SIG-M5 (cell line): ENCODE results near the gene TTLL3.
"Not testable (repeated sequence)": the region's sequence is repeated elsewhere in the genome, so short reads cannot be mapped to it uniquely, and the experiment has no call there.

Experiments used
- DNase-seq: peaks from one replicate; lab custom pipeline; 2025; lab: John Stamatoyannopoulos, UW

TTLL3 gene

GRCh38 chr3:9841015-9841414 lies 31.0 kb downstream of the TTLL3 start:
- no peak for DNase-seq

GRCh38 chr3:9843715-9844438 lies 33.8 kb downstream of the TTLL3 start, which contains the start of gene RPUSD3:
Gene RPUSD3 (minus strand): TSS chr3:9844008. CDS start chr3:9843990, 18 bp downstream.
- DNase-seq, result peak; percentile 24

- DNase-seq, result no peak
Observed at GRCh38 chr3:9846231-9846630, 36.2 kb downstream of the TTLL3 start.

- no peak for DNase-seq
Observed at GRCh38 chr3:9846931-9847488, 36.9 kb downstream of the TTLL3 start.

GRCh38 chr3:9847870-9848269 lies 37.8 kb downstream of the TTLL3 start:
- DNase-seq, result not testable (repeated sequence)

GRCh38 chr3:9848860-9849259 lies 38.8 kb downstream of the TTLL3 start:
- DNase-seq, result not testable (repeated sequence)

GRCh38 chr3:9851383-9851782 lies 41.3 kb downstream of the TTLL3 start:
- not testable (repeated sequence) for DNase-seq

- not testable (repeated sequence) for DNase-seq
Observed at GRCh38 chr3:9851926-9852325, 41.9 kb downstream of the TTLL3 start.

- DNase-seq, result no peak
Observed at GRCh38 chr3:9852528-9852927, 42.5 kb downstream of the TTLL3 start.

- not testable (repeated sequence) for DNase-seq
Observed at GRCh38 chr3:9854291-9854940, 44.4 kb downstream of the TTLL3 start.

- no peak for DNase-seq
Observed at GRCh38 chr3:9855594-9855993, 45.5 kb downstream of the TTLL3 start.

- DNase-seq, result no peak
Observed at GRCh38 chr3:9859530-9860025, 49.5 kb downstream of the TTLL3 start.

GRCh38 chr3:9861201-9861600 lies 51.1 kb downstream of the TTLL3 start:
- no peak for DNase-seq

- no peak for DNase-seq
Observed at GRCh38 chr3:9861626-9862130, 51.6 kb downstream of the TTLL3 start.

GRCh38 chr3:9862391-9863057 lies 52.5 kb downstream of the TTLL3 start:
- no peak for DNase-seq

- no peak for DNase-seq
Observed at GRCh38 chr3:9863058-9863772, 53.2 kb downstream of the TTLL3 start.

GRCh38 chr3:9864200-9864927 lies 54.3 kb downstream of the TTLL3 start:
- DNase-seq, result no peak

- not testable (repeated sequence) for DNase-seq
Observed at GRCh38 chr3:9865125-9865637, 55.1 kb downstream of the TTLL3 start.

- DNase-seq, result no peak
Observed at GRCh38 chr3:9866639-9867038, 56.6 kb downstream of the TTLL3 start.

- DNase-seq, result no peak
Observed at GRCh38 chr3:9867106-9867505, 57.0 kb downstream of the TTLL3 start.

GRCh38 chr3:9869955-9870354 lies 59.9 kb downstream of the TTLL3 start:
- DNase-seq, result no peak
